ENCODE data around the gene NRXN2.

Gene NRXN2

DNA sequence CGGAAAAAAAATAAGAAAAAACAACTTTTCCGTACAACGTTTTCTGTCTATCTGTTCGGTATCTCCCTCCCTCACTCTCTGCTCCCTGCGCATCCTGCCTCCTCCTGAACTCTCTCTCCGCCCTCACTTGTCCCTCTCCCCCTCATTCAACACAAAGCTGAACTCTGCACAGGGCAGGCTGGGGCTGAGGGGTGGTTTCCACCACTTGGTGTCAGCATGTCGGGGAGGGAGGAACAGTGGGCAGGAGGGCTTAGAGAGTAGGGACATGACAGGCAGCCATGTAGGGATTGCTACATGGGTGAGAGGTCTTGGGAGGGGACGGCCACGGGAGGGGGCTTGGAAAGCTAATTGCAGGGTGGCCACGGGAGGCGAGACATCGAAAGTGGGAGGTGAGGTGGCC is 114.4 kb downstream of the NRXN2 start:
- H3K79me2 ChIP-seq (ENCODE audit: control insufficient read depth, low read length) = no peaks in the 10 kb centered on the region
- no peaks in the 10 kb centered on the region for H4K20me1 ChIP-seq (ENCODE audit: control insufficient read depth, insufficient read depth, low read depth, low read length)
- H3K4me2 ChIP-seq (ENCODE audit: low read length) = no peak overlapping the region
- no peak overlapping the region for H3K27ac ChIP-seq (ENCODE audit: low read depth, low read length)
- TF ChIP-seq EZH2phosphoT487 (IDR thresholded peaks at IDR 0.05; ENCODE audit: borderline replicate concordance, low read length) (no peak), CTCF (IDR thresholded peaks at IDR 0.05; ENCODE audit: low read depth, low read length, poor library complexity, severe bottlenecking) (no peak)
- peaks cover 8% of the 10 kb centered on the region; the same call in 1 of the 2 replicates for H3K27me3 ChIP-seq (ENCODE audit: control insufficient read depth, low read length)
- no peaks in the 10 kb centered on the region for H3K9me2 ChIP-seq (replicated peaks; ENCODE audit: control insufficient read depth, low read length)
- no peaks in the 10 kb centered on the region for H3K36me3 ChIP-seq (ENCODE audit: control insufficient read depth, low read length)
- H3K9me3 ChIP-seq (ENCODE audit: control insufficient read depth, insufficient read depth, low read length) = no peaks in the 10 kb centered on the region
- H3F3A ChIP-seq (ENCODE audit: control insufficient read depth, insufficient read depth) = no peaks in the 10 kb centered on the region
- H3K4me1 ChIP-seq (ENCODE audit: control insufficient read depth, low read length) = no peaks in the 10 kb centered on the region
- H3K4me3 ChIP-seq (ENCODE audit: low read length) = no peak overlapping the region

DNA sequence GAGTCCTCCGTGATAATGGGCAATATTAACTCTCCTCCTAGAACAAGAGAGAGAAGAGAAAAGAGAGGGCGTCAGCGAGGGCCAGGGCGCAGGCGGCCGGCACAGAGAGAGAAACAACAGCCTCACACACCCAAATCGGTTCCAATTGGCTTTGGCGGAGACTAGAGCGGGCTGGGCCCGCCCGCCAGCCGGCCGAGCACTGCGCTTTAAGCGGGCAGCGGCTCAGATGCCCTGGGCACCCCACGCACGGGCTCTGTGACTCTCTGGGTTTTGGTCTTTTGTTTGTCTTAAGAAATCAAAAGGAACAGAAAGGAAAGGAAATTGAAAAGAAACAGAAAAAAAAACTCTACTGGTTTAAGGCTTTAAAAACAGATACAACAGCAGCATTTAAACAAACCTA is 115.0 kb downstream of the NRXN2 start:
- no peak overlapping the region for H3K27ac ChIP-seq (ENCODE audit: low read depth, low read length)
- H4K20me1 ChIP-seq (ENCODE audit: control insufficient read depth, insufficient read depth, low read depth, low read length) = no peaks in the 10 kb centered on the region
- TF ChIP-seq EZH2phosphoT487 (IDR thresholded peaks at IDR 0.05; ENCODE audit: borderline replicate concordance, low read length) = no peak
- no peak for TF ChIP-seq CTCF (IDR thresholded peaks at IDR 0.05; ENCODE audit: low read depth, low read length, poor library complexity, severe bottlenecking)
- no peaks in the 10 kb centered on the region for H3K9me3 ChIP-seq (ENCODE audit: control insufficient read depth, insufficient read depth, low read length)
- no peaks in the 10 kb centered on the region for H3K4me1 ChIP-seq (ENCODE audit: control insufficient read depth, low read length)
- H3K36me3 ChIP-seq (ENCODE audit: control insufficient read depth, low read length) = no peaks in the 10 kb centered on the region
- peaks cover 8% of the 10 kb centered on the region for H3K27me3 ChIP-seq (ENCODE audit: control insufficient read depth, low read length)
- H3K4me2 ChIP-seq (ENCODE audit: low read length) = no peak overlapping the region
- no peak overlapping the region for H3K4me3 ChIP-seq (ENCODE audit: low read length)
- no peaks in the 10 kb centered on the region for H3K79me2 ChIP-seq (ENCODE audit: control insufficient read depth, low read length)
- no peaks in the 10 kb centered on the region for H3F3A ChIP-seq (ENCODE audit: control insufficient read depth, insufficient read depth)
- H3K9me2 ChIP-seq (replicated peaks; ENCODE audit: control insufficient read depth, low read length) = no peaks in the 10 kb centered on the region

DNA sequence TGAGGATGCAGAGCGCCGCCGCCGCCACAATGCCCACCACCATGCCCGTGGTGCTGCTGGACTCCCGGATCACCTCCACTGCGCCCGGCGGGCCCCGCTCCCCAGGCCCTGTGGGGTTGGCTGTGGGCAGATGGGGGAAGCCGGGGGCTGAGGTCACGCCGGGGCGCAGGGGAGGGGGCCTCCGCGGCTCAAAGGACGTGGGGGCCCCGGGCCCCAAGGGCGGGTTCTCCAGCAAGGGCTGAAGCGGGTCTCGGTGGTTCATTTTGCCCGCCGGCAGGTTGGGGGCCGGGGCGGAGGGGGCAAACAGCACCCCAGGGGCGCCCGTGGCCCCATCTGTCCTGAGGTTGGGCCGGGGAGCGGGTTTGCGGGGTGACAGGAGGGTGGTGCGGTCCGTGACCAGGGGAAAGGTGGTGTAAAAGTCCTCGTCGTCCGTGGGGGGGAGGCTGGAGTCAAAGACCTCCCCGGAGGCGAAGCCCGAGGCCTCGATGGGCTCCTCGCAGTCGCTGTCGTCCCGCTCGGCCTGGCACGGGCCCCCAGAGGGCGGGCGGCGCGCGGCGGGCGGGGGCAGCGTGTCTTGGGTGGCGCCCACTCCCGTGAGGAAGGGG is 115.5 kb downstream of the NRXN2 start:
- no peak overlapping the region for H3K4me2 ChIP-seq (ENCODE audit: low read length)
- H3K9me3 ChIP-seq (ENCODE audit: control insufficient read depth, insufficient read depth, low read length) = no peaks in the 10 kb centered on the region
- H3K4me3 ChIP-seq (ENCODE audit: low read length) = no peak overlapping the region
- no peaks in the 10 kb centered on the region for H4K20me1 ChIP-seq (ENCODE audit: control insufficient read depth, insufficient read depth, low read depth, low read length)
- H3K36me3 ChIP-seq (ENCODE audit: control insufficient read depth, low read length) = no peaks in the 10 kb centered on the region
- H3K79me2 ChIP-seq (ENCODE audit: control insufficient read depth, low read length) = no peaks in the 10 kb centered on the region
- no peaks in the 10 kb centered on the region for H3K9me2 ChIP-seq (replicated peaks; ENCODE audit: control insufficient read depth, low read length)
- H3F3A ChIP-seq (ENCODE audit: control insufficient read depth, insufficient read depth) = no peaks in the 10 kb centered on the region
- peaks cover 8% of the 10 kb centered on the region for H3K27me3 ChIP-seq (ENCODE audit: control insufficient read depth, low read length)
- no peak overlapping the region for H3K27ac ChIP-seq (ENCODE audit: low read depth, low read length)
- TF ChIP-seq EZH2phosphoT487 (IDR thresholded peaks at IDR 0.05; ENCODE audit: borderline replicate concordance, low read length) (no peak), CTCF (IDR thresholded peaks at IDR 0.05; ENCODE audit: low read depth, low read length, poor library complexity, severe bottlenecking) (no peak)
- no peaks in the 10 kb centered on the region for H3K4me1 ChIP-seq (ENCODE audit: control insufficient read depth, low read length)
